ENCODE data around the gene SMAD3. TPM values are rescaled to one million over a fixed set of nuclear protein-coding genes. Genes with fewer than 3 reads are reported as not detected.

The SMAD3 gene
- total RNA-seq, 1 donor from 2014 or later: 18.8 TPM

- intact Hi-C loops (cut with micrococcal nuclease): no loop called here
- TF ChIP-seq CTCF (IDR thresholded peaks at IDR 0.05; ENCODE audit: borderline replicate concordance): no peak
- peak overlapping the region; percentile 18 for H3K4me3 ChIP-seq
- no peak for DNase-seq
- peak overlapping the region; percentile 70 for H3K27ac ChIP-seq (replicated peaks)
- peaks cover 67% of the 10 kb centered on the region for H3K4me1 ChIP-seq
- peaks cover 3% of the 10 kb centered on the region for H3K36me3 ChIP-seq
- H3K9me3 ChIP-seq (replicated peaks): no peaks in the 10 kb centered on the region
- no peaks in the 10 kb centered on the region for H3K27me3 ChIP-seq (ENCODE audit: low read depth)
Measured at GRCh38 chr15:67098768-67099282, 33.4 kb downstream of the SMAD3 start.

GRCh38 chr15:67100124-67100791 is 34.9 kb downstream of the SMAD3 start:
- intact Hi-C loops (cut with micrococcal nuclease): no loop called here
- H3K9me3 ChIP-seq (replicated peaks): no peaks in the 10 kb centered on the region
- H3K27ac ChIP-seq (replicated peaks): no peak overlapping the region
- no peaks in the 10 kb centered on the region for H3K27me3 ChIP-seq (ENCODE audit: low read depth)
- DNase-seq: no peak
- no peak overlapping the region for H3K4me3 ChIP-seq
- peaks cover 78% of the 10 kb centered on the region for H3K4me1 ChIP-seq
- no peak for TF ChIP-seq CTCF (IDR thresholded peaks at IDR 0.05; ENCODE audit: borderline replicate concordance)
- no peaks in the 10 kb centered on the region for H3K36me3 ChIP-seq

- no peak for TF ChIP-seq CTCF (IDR thresholded peaks at IDR 0.05; ENCODE audit: borderline replicate concordance)
- intact Hi-C loops (cut with micrococcal nuclease): no loop called here
Measured at GRCh38 chr15:67100801-67101581, 35.6 kb downstream of the SMAD3 start.

GRCh38 chr15:67101911-67102598 is 36.7 kb downstream of the SMAD3 start:
- DNase-seq: no peak
- Histone ChIP-seq H3K4me1 (peaks cover 96% of the 10 kb centered on the region), H3K9me3 (replicated peaks) (no peaks in the 10 kb centered on the region), H3K27me3 (ENCODE audit: low read depth) (no peaks in the 10 kb centered on the region), H3K27ac (replicated peaks) (peak overlapping the region; percentile 13), H3K4me3 (no peak overlapping the region), H3K36me3 (no peaks in the 10 kb centered on the region)
- TF ChIP-seq CTCF (IDR thresholded peaks at IDR 0.05; ENCODE audit: borderline replicate concordance): no peak
- intact Hi-C loops (cut with micrococcal nuclease): no loop called here

More at GRCh38 chr15:67100801-67101581, 35.6 kb downstream of the SMAD3 start:
- no peak for DNase-seq
- no peaks in the 10 kb centered on the region for H3K36me3 ChIP-seq
- no peaks in the 10 kb centered on the region for H3K9me3 ChIP-seq (replicated peaks)
- H3K27ac ChIP-seq (replicated peaks): no peak overlapping the region
- no peak overlapping the region for H3K4me3 ChIP-seq
- H3K27me3 ChIP-seq (ENCODE audit: low read depth): no peaks in the 10 kb centered on the region
- H3K4me1 ChIP-seq: peaks cover 85% of the 10 kb centered on the region

GRCh38 chr15:67102599-67102929 is 37.2 kb downstream of the SMAD3 start:
- Histone ChIP-seq H3K36me3 (no peaks in the 10 kb centered on the region), H3K27ac (replicated peaks) (no peak overlapping the region), H3K9me3 (replicated peaks) (no peaks in the 10 kb centered on the region), H3K27me3 (ENCODE audit: low read depth) (no peaks in the 10 kb centered on the region), H3K4me3 (no peak overlapping the region), H3K4me1 (peaks cover 98% of the 10 kb centered on the region)
- no peak for DNase-seq
- intact Hi-C loops (cut with micrococcal nuclease): no loop called here
- TF ChIP-seq CTCF (IDR thresholded peaks at IDR 0.05; ENCODE audit: borderline replicate concordance): no peak

Data from left ventricle myocardium inferior (tissue), 1 donor.